ENCODE data around the gene RFX3.

DNA sequence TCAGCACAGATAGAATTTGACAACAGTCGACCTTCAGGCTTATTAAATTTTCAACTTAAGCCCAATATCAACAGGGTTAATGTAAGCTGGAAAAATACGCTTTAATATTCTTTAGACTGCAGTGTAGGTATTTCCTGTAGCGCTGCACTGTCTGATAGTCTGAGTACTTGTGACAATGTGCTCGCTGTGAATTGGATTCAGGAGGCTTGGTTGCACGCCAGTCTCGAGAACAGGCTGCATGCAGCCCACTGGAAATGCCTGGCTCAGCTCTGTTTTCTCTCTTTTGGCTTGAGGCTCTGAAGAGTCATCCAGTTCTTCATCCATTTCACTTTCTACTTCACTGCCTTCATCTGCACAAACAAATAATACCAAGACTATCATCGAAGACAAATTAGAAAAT lies 300.9 kb downstream of the RFX3 start:
- TF ChIP-seq EZH2 (IDR thresholded peaks at IDR 0.05; ENCODE audit: borderline replicate concordance, low read depth, low read length, poor library complexity, severe bottlenecking), result no peak
- no peak for TF ChIP-seq CTCF (conservative IDR thresholded peaks at IDR 0.05; ENCODE audit: low read depth, low read length)
